Lower leg skin (tissue), 4 donors: Measurements from ENCODE around the gene FAM149A. TPM values are rescaled to one million over a fixed set of nuclear protein-coding genes. Genes with fewer than 3 reads are reported as not detected.

Experiments used
- DNase-seq, 2 donors: peaks; one replicate each; pipeline ENCODE4 v3.0.0-alpha.2; 2019; ENCODE audit warnings: low spot score in 2 of 2
- H3K4me3 ChIP-seq: fragments of 200-600 bp; sonication (generic); 2 replicates; pipeline ENCODE4 v1.5.1; 2017; ENCODE audit warnings: mild to moderate bottlenecking, low read depth; ENCODE audit not compliant: poor library complexity, severe bottlenecking
- CTCF ChIP-seq, 3 donors: fragments of 450-650 bp; IDR thresholded peaks; one replicate each; pipeline ENCODE4 v1.5.1; 2016; ENCODE audit warnings: antibody characterized with exemption in 3 of 3, mild to moderate bottlenecking in 3 of 3, moderate library complexity in 2 of 3
- POLR2A ChIP-seq, 2 donors: fragments of 450-650 bp; IDR thresholded peaks; one replicate each; pipeline ENCODE4 v1.6.1; 2016 to 2017; ENCODE audit warnings: antibody characterized with exemption in 2 of 2, mild to moderate bottlenecking in 1 of 2, moderate library complexity in 1 of 2
- WGBS, 2 donors: methylation state at CpG; one replicate each; pipeline ENCODE4 v1.1.5; 2018; 5-methylcytosine and 5-hydroxymethylcytosine counted together
- intact Hi-C: fragments of 100-400 bp; cut with DNase I; formaldehyde crosslinking; loops from one replicate; pipeline ENCODE4 v1.15.0; 2023; ENCODE audit warnings: low total_unique reads
- total RNA-seq, 4 donors: library from RNA; depleted of rRNA; stranded (reverse); fragments of >200 nt; gene quantifications; one replicate each; pipeline ENCODE4 v1.1.0, GENCODE V29; 2016

Gene FAM149A
- total RNA-seq, 4 donors from 2014 or later, result 0.59 to 4.7 (median 2.7) TPM

DNA sequence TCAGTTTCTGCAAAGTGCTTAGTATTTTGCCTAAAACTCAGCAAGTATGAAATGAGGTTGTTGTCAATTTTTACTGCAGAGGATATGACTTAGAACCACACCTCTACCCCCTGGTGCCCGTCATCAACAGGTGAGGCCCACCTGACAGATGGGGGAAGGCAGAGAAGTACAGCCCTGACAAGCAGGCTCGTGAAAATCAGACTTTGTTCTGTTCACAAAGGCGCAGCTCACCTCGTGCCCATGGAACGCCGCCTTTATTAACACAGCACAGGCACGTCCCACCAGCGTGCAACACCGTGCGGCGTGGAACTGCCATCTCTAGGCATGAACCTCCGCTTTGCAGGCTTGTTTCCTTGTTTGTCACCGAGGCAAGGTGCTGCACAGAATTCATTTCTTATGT is 100.2 kb downstream of the FAM149A start:
- no peak for TF ChIP-seq POLR2A (IDR thresholded peaks at IDR 0.05)
- no peak for TF ChIP-seq CTCF (IDR thresholded peaks at IDR 0.05)
- no peak for DNase-seq
- intact Hi-C loops, result no loop called here
- no peak overlapping the region for H3K4me3 ChIP-seq
- WGBS, 2 donors, result 83 to 91% methylated on average over 13 of the region's 13 CpGs

- intact Hi-C loops, result no loop called here
- WGBS, 2 donors, result 84 to 92% methylated on average over 8 of the region's 8 CpGs
- TF ChIP-seq CTCF (IDR thresholded peaks at IDR 0.05) (no peak), POLR2A (IDR thresholded peaks at IDR 0.05) (no peak)
- H3K4me3 ChIP-seq, result no peak overlapping the region
- DNase-seq, result no peak
These were observed 100.7 kb downstream of the FAM149A start for GRCh38 chr4:186205156-186205555.

GRCh38 chr4:186216465-186217024 is 112.0 kb downstream of the FAM149A start:
- intact Hi-C loops, result no loop called here
- no peak for DNase-seq
- H3K4me3 ChIP-seq, result no peak overlapping the region
- WGBS, 2 donors, result 45 to 53% methylated on average over 8 of the region's 8 CpGs
- TF ChIP-seq POLR2A (IDR thresholded peaks at IDR 0.05), result no peak
- no peak for TF ChIP-seq CTCF (IDR thresholded peaks at IDR 0.05)

GRCh38 chr4:186217733-186218293 is 113.3 kb downstream of the FAM149A start:
- intact Hi-C loops, result no loop called here
- WGBS, 2 donors, result 60 to 74% methylated on average over 1 of the region's 1 CpG
- TF ChIP-seq CTCF (IDR thresholded peaks at IDR 0.05) (no peak), POLR2A (IDR thresholded peaks at IDR 0.05) (no peak)
- H3K4me3 ChIP-seq, result no peak overlapping the region
- no peak for DNase-seq

- TF ChIP-seq CTCF (IDR thresholded peaks at IDR 0.05) (no peak), POLR2A (IDR thresholded peaks at IDR 0.05) (no peak)
- no peak overlapping the region for H3K4me3 ChIP-seq
- DNase-seq, result no peak
- 72 to 90% methylated on average over 1 of the region's 1 CpG for WGBS, 2 donors
- intact Hi-C loops, result no loop called here
These were observed 117.1 kb downstream of the FAM149A start for GRCh38 chr4:186221624-186222023.

Other genes with a start within 250 kb of the FAM149A start
- gene TLR3, start 35.5 kb upstream of the FAM149A start, total RNA-seq, result 1 to 10 TPM; 3.8 to 6.4 (median 5.2) TPM
- gene CYP4V2, start 86.9 kb downstream of the FAM149A start, total RNA-seq, result 10 to 100 TPM in 1 of 4 donors, 1 to 10 TPM in 3; 4.3 to 14.7 (median 4.8) TPM
- under 1 TPM in 1 of 4 donors, not detected in 3; 0.26 TPM for gene KLKB1, start 122.8 kb downstream of the FAM149A start, total RNA-seq
- not detected for gene F11, start 161.5 kb downstream of the FAM149A start, total RNA-seq